Liver (tissue), 3 donors: ENCODE data around the gene C17orf50.

Experiments
- ATF3 ChIP-seq: IDR thresholded peaks from 2 replicates; pipeline ENCODE4 v1.6.1; 2016; ENCODE audit warnings: antibody characterized with exemption
- CTCF ChIP-seq: fragments of 150-350 bp; IDR thresholded peaks from 2 replicates; pipeline ENCODE4 v1.5.1; 2017; ENCODE audit warnings: improper control_type of control experiment, low read depth, low read length; ENCODE audit not compliant: missing input control
- EGR1 ChIP-seq, 2 donors: IDR thresholded peaks; 2 replicates each; pipeline ENCODE4 v1.6.1; 2016 to 2018; ENCODE audit warnings: antibody characterized with exemption in 2 of 2, low read depth in 2 of 2
- FOXA2 ChIP-seq: IDR thresholded peaks from 2 replicates; pipeline ENCODE4 v1.6.1; 2016; ENCODE audit warnings: antibody characterized with exemption
- GABPA ChIP-seq, 2 donors: IDR thresholded peaks in 1 of 2; conservative IDR thresholded peaks in 1 of 2; 2 replicates each; pipeline ENCODE4 v1.6.1; 2016; ENCODE audit warnings: antibody characterized with exemption in 2 of 2, mild to moderate bottlenecking in 1 of 2, moderate library complexity in 1 of 2
- MAX ChIP-seq: IDR thresholded peaks from 2 replicates; pipeline ENCODE4 v1.6.1; 2016; ENCODE audit warnings: antibody characterized with exemption
- REST ChIP-seq: IDR thresholded peaks from 2 replicates; pipeline ENCODE4 v1.6.1; 2016; ENCODE audit warnings: antibody characterized with exemption, mild to moderate bottlenecking
- SP1 ChIP-seq: IDR thresholded peaks from 2 replicates; pipeline ENCODE4 v1.6.1; 2018; ENCODE audit warnings: antibody characterized with exemption, mild to moderate bottlenecking
- TAF1 ChIP-seq: conservative IDR thresholded peaks from 2 replicates; pipeline ENCODE4 v1.6.1; 2016; ENCODE audit warnings: antibody characterized with exemption, mild to moderate bottlenecking
- YY1 ChIP-seq: IDR thresholded peaks from 2 replicates; pipeline ENCODE4 v1.6.1; 2016; ENCODE audit warnings: antibody characterized with exemption, mild to moderate bottlenecking
- ZBTB33 ChIP-seq: IDR thresholded peaks from 2 replicates; pipeline ENCODE4 v1.6.1; 2016; ENCODE audit warnings: antibody characterized with exemption
- donor health status: healthy.
- donor health status: healthy.

GRCh38 chr17:35760587-35760986, at the start of gene C17orf50:
- TF ChIP-seq CTCF (no peak), REST (no peak), GABPA (IDR thresholded peaks at IDR 0.05 in 1 of 2, conservative IDR thresholded peaks at IDR 0.05 in 1 of 2) (no peak), EGR1 (IDR thresholded peaks at IDR 0.05; ENCODE audit: low read depth in 2 of 2) (no peak), YY1 (no peak), SP1 (no peak), TAF1 (no peak), ZBTB33 (no peak), ATF3 (no peak), MAX (no peak), FOXA2 (no peak)
